HTERT RPE-1 (cell line): ENCODE data around the gene SBF2.
"Not testable (repeated sequence)": the region's sequence is repeated elsewhere in the genome, so short reads cannot be mapped to it uniquely, and the experiment has no call there.

ENCODE experiments used
- in situ Hi-C: fragments of 300-500 bp; cut with MboI; formaldehyde crosslinking; loops from 4 replicates; pipeline ENCODE4 v1.14.3; 2020; ENCODE audit warnings: low sequenced_read_pairs

Gene SBF2

DNA sequence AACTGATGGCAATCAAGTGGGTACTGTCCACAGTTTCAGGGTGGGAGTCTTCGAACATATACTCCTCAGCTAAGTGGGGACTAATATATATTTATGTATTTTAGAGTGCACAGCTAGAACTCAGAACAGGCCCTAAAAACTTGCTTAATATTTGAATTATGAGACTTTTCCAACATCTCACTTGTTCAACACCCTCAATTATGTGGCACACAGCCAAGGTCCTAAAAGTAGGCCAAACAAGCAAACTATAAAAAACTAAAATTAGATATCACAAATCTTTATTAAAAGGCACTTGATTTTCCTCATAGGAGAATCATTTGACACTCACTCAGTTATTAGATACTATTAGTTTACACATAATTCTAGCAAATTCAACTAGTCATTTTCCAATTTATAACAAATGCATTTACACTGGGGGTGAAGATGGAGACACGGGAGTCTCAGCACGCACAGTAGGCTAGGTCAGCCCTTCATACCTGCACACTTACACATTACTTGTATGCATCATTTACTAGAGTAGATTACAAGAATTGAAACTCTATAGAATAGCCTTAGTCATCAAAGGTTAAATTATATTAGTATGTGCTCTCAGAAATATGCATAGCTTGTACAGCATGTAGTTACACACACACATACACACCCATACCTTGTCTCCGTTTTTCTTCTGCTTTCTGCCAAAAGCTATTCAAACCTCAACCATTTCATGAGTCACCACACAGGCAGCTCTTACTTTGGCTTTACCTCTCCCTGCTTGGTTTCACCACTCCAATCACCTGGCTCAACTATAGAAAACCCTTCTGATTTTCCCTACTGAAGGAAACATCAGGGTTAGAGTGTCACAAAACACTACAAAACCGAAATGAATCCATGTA, 171.5 kb downstream of the SBF2 start:
- in situ Hi-C loops, result no loop called here

DNA sequence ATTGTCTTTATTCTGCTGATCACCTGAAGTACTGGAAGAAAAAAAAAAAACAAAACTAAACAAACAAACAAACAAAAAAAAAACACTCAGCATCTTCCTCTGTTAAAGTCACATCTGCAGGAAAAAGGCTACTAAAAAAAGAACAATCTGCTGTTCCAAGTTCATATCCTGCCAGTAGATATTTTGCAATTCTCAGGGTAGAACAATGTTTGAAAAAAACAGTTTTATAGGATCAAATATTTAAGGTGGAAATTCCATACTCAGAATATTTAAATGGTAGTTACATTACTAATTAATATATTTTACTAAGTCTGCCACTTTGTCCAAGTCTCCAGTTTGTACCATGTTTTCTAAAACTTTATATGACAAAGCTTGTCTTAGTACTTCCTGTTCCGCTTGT, 175.2 kb downstream of the SBF2 start:
- in situ Hi-C loops, result no loop called here

DNA sequence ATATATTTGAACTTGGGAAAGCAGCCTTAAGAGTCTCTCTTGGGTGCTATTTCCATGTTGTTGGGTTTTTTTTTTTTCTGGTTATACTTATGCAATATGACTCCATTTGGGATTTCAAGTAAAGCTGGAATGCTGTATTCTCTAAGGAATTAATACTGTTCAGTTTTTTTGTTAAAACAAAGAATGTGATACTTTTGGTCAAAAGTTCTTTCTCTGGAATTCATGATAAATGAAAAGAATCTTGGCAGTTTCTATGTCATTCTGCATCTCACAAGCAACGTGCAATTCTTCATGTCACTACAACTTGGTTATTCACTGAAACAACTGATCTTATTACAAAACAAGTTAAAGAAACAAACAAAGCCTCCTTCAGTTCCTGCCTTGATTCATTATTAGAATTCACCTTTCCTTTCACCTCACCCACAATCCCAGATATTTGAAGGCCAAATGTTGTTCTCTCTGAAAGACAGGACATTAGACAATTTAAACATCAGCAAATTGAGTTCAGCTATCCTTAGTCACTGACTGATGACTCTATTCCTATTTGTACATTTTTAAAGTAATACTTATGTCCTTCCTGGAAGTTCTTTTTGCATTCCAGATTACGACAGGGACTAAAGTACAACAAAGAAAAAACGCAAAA, 176.2 kb downstream of the SBF2 start:
- in situ Hi-C loops, result no loop called here

DNA sequence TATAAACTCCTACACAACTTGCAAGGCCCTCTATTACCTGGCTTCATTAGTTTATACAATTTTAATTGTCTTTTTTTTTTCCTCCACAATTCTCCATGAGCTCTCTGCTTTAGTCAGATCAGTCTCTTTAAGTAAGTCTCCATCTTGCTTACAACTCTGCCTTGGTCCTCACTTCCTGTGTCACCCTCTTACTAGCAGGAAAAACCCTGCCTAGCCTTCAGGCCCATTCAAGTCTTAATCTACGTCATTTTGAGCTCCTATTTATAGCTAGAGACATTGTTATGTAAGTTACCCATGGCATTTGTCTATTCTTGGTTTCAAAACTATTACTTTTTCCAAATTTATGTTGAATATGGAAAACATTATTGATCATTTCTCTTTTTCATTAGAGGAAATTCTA, 177.4 kb downstream of the SBF2 start:
- in situ Hi-C loops, result no loop called here

DNA sequence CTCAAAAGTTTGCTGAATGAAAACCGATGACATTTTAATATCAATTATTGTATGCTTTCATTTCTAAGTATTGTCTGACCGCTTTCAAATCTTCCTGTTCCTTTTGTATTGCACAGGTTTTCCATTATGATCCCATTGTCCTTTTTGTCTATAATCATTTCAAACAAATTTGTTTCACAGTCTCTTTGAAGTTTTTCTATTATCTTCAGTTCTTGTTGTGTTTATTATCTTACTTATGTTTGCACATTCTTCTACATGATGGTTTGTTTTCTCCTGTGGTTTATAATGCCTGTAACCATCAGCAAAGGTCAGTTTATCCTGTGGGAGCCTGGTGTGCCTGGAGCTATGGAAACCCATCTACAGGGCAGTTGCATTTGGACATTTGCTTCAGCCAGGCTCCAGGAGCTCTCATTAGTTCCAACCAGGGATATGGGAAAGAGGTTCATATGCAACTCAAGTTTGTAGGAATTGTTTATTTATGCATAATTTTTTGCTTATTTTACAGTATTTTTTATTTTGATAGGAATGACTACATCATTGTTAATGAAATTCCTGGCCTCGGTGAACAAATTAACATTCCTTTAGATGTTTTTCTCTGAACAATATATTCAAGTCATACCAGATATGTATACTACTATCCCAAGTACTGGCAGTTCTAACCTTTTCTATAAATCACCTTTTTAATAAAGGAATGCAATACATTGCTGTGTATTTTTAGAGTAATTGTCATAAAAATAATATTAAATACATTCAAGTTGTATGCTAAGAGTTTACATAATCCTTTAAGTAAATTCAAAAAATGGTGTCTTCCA, 179.2 kb downstream of the SBF2 start:
- in situ Hi-C loops, result no loop called here

DNA sequence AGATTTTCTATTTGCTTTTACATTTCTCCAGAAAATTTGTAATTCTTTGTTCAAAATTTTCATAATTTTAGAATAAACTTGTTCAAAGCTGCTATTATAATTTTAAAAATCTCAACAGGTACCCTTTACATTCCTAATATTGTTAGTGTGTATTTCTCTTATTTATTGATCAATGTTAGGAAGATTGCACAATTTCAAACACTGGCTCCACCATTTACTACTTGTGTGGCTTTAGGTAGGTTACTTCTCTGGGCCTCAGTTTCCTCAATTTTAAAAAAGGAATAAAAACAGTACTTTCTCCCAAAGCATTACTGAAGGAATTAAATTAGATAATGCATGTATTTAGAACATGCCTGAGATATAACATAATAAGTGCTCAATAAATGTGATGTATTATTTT, 180.2 kb downstream of the SBF2 start:
- in situ Hi-C loops, result no loop called here

DNA sequence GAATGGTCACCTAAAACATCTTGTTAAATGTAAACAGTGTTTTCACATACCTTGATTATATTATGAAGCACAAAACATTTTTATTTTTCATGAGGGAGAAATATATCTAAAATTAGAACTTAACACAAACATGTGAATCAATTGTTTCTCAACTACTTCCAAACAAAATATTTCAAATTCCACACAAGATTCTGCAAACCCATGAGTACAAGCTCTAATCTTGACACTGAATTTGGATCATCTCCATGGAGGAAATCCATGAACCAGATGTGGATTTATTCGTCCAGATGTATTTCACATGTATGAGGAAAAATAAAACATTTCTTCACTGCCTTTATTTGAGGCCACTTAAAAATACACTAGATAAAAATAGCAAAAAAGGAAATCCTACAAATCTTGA, 184.2 kb downstream of the SBF2 start:
- in situ Hi-C loops, result no loop called here

DNA sequence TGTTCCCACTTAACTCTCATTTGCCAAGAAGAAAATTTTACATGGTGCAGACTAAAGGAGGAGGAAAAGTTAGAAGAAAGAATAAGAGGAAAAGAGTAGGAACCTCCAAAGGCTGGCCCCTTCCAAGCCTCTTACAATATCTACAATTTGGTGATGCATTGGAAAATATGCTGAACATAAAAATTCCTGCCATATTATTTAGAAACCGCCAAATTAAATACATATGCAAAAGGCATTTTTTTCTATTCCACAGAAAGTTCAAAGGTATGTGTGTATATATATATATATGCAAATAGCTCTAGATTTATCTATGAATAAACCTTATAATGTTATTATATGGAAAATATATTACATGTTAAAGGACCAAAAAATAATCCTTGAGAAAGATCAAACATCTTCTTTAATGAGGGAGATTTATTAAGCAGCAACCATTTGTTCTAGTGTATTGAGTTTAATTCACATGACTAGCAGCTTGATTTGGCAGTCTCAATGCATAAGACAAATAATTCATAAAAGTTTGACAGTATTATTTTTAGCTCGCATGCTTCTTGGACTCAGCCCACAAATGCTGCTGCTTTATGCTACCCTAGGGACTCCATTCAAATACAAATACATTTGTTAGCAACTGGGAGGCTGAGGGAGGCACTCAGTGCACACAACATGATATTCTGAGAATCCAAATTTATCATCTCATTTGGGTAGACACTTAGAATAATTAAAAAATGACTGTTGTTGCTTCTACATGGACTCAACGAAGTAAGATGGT, 184.9 kb downstream of the SBF2 start:
- in situ Hi-C loops, result no loop called here

DNA sequence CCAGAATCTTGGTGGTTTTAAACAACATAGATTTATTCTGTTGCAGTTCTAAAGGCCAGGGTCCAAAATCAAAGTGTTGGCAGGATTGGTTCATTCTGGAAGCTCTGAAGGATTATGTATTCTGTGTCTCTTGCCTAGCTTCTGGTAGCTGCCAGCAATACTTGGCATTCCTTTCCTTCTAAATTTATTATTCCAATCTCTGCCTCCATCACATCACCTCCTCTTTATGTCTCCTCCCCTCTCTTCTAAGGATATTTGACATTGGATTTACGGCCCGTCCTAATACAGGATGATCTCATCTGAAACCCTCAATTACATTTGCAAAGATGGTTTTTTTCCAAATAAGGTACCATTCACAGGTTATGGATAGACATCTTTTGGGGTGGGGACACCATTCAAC, 186.5 kb downstream of the SBF2 start:
- in situ Hi-C loops, result no loop called here

DNA sequence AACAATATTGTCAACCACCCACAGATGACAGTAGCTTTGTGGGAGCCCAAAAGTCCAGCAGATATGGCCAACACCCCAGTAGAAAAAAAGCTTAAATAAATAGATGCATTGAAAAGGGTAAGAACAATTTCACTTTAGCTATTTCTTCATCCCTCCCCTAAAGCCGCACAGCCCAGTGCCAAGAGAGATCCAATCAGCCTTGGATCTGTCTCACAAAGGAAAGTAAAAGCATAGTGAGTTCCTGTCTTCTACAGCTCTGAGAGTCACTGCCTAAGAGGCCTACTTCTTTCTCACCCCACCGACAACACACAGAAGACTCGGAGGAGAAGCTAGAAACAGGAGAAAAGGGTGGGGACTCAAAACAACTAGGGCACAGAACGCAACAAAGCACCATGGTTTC, 196.4 kb downstream of the SBF2 start:
- in situ Hi-C loops, result no loop called here

DNA sequence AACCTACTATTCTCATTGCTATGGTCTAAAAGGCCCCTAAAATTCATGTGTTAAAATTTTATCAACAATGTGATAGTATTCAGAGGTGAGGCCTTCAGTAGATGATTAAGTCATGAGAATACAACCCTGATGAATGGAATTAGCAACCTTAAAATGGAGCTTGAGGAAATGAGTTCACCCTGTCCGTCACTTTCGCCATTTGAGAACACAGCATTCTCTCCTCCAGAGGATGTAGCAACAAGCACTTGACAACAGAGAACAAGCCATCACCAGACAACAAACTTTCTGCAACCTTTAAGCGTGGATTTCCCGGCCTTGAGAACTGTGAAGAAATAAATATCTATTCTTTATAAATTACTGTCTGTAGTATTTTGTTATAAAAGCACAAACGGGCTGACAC, 197.0 kb downstream of the SBF2 start:
- in situ Hi-C loops, result no loop called here

DNA sequence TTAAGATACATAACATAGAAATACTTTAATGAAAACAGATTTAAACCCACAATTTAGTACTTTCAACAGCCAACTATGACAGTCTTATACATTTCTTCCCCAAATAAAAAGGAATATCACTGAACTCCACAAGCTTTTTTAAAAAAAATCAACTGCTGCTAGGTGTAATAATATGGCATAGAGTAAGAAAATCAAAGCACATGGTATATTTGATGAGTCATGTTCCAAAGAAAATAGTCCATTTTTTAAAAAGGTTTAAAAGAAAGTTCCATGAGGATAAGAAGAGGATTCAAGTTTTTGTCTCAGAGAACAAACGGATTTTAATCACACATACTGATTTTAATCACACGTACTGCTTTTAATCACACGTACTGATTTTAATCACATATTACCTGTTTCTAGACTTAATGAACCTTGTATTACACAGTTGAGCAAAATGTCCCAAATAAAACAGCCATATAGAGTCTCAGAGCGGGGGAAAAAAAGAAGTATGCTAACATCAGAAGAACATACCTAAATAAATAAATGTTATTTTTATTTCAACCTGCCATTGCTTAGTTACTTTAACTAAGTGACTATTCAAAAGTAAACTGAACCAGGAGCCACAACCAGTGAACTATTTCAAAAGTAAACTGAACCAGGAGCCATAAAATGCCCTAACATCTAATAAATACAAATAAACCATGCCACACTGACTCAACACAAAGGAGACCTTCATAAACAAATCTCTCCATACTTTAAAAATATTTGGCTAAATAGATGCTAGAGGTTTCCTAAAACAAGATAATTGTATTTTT, 198.4 kb downstream of the SBF2 start:
- in situ Hi-C loops, result no loop called here

DNA sequence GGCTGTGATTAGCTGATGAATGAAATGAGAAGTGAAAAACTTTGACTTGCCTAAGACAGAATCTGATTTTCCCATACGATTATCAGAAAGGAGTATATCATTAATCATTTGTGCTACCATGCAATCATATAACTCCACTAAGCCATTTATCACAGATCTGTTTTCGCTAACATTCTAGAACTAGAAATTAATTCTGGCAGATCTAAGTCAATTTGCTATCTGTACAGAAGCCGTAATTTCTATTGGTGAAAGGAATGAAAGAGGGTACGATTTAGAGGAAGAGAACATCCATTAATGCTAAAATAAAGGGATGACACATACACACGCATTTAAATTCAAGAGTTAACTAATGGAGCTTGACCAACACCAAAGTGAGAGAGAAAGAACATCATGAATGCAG, 201.6 kb downstream of the SBF2 start:
- in situ Hi-C loops, result no loop called here

DNA sequence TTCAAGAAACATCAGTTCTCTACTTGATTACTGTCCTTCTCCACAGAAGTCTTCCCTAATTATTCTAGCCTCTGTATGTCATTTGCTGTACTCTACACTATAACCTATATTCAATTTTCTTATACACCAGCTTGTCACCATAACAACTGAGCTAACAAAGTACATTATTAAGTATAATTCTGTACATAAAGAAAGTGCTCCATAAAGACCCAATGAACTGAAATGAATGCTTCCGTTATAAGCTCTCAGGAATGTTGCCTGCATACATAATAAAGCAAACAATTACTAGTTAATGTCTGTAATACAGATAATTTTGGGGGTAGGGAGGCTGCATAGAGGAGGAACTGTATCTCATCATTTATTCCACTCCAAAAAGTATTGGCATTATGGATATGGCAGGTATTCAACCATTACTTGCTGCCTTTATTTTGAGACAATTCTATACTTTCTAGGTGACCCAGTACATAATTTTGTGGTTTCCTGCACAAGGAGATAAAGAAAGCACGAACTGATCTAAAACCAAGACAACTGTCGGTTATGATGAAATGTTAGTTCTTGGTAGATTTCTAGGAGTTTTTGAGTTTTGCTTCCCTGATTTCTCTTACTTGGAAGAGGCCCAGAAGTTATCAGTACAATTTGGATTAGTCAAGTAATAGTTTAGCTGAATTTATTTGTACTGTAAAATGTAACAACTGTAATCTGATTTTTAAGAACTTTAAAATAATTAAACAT, 202.5 kb downstream of the SBF2 start:
- in situ Hi-C loops, result no loop called here

DNA sequence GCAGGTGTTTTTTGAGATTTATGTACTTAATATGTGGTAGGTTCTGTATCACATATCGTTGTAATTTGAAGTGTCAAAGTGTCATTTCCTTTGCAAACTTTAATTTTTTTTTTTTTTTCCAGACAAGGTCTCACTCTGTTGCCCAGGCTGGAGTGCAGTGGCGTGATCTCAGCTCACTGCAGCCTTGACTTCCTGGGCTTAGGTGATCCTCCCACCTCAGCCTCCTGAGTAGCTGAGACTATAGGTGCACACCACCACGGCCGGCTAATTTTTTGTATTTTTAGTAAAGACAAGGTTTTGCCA, 206.1 kb downstream of the SBF2 start:
- in situ Hi-C loops, result not testable (repeated sequence)

DNA sequence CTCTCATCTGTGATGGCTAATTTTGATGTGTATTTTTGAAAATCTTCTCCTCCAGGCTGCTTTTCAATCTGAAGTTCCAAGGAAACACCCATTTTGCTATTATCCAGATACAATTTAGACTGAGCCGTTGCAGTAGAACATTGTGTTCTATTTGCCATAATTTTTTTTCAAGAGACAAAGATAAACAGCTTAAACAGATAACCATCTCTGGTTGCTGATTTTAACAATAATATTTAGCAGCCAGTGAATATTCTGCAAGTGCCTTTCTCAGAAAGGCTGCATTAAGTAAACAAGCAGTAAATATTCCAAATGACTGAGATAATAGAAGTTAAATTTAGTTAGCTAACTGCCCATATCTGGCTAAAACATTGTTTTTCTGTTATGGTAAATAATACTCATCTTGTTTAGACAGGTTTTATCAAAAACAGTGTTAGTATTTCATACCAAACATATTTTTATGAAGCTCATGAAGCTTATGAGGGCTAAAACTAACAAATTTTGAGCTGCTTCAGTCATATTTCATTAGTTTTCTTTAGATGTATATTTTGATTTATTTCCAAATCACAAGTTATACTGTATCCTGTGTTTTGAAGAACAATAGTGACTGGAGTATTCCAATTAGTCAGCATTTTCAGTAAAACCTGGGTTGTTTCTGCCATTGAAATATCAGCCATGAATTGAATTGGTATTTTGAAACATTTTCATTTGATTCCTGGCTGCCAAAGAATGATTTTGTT, 206.7 kb downstream of the SBF2 start:
- in situ Hi-C loops, result no loop called here

DNA sequence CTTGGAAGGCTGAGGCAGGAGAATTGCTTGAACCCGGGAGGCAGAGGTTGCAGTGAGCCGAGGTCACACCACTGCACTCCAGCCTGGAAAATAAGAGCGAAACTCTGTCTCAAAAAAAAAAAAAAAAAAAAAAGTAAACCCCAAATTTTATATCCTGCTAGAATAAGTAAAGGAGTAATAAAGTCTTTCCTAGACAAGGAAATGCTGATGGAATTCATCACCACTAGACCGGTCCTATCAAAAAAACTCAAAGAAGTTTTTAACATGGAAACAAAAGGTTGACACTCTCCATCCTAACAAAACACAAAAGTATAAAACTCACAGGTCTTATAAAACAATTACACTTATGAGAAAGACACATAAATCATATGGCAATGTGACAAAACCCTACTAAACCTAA, 213.9 kb downstream of the SBF2 start:
- in situ Hi-C loops, result no loop called here

DNA sequence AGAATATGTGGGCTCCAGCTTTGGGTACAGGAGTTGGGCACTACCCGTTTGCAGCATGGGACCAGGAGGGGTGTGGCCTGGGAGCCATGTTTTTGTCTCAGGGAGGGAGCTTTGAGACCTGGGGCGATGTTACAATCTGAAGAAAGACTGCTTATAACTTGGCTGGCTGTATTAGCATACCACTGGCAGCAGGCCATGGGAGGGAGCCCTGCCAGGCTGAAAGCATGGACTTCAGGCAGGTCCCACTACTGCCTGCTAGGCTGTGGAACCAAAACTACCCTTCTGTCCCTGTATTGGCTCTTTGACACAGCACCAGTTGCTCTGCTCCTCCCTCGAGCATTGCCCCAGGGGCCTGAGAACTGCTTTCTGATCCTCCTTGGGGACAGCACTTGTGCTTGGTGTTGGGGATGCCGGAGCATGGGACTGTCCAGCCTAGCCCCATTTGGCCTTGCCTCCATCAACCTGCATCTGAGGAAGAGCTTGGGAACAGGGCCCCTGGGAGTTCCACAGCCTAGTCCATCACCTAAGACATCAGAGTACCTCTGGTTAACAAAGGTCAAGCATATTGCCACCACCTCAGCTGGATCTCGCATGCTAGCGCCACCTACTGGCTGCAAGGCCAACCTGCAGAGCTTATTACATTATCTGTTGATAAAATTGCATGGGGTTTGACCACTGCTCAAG, 217.4 kb downstream of the SBF2 start:
- in situ Hi-C loops, result no loop called here
